Thyroid gland (tissue), 4 donors: ENCODE measurements around the gene MXD4. TPM values are rescaled to one million over a fixed set of nuclear protein-coding genes. Genes with fewer than 3 reads are reported as not detected.
"Not testable (repeated sequence)": the region's sequence is repeated elsewhere in the genome, so short reads cannot be mapped to it uniquely, and the experiment has no call there.

Experiments
- DNase-seq, 2 donors: peaks; one replicate each; pipeline ENCODE4 v3.0.0-alpha.2; 2019
- H3K27ac ChIP-seq, 3 donors: fragments of 200-600 bp; sonication (generic); 1 replicate in 2 of 3; 2 replicates in 1 of 3; pipeline ENCODE4 v1.5.1; 2016 to 2019; ENCODE audit warnings: mild to moderate bottlenecking in 1 of 3, moderate library complexity in 1 of 3
- H3K27me3 ChIP-seq: fragments of 200-600 bp; sonication (generic); one replicate; pipeline ENCODE4 v1.5.1; 2019
- H3K36me3 ChIP-seq, 2 donors: fragments of 200-600 bp; sonication (generic); one replicate each; pipeline ENCODE4 v1.5.1; 2016 to 2019
- H3K4me1 ChIP-seq, 2 donors: fragments of 200-600 bp; sonication (generic); one replicate each; pipeline ENCODE4 v1.5.1; 2017 to 2019
- H3K4me3 ChIP-seq, 3 donors: fragments of 200-600 bp; sonication (generic); replicated peaks in 1 of 3; 1 replicate in 2 of 3; 2 replicates in 1 of 3; pipeline ENCODE4 v1.5.1; 2016; ENCODE audit warnings: mild to moderate bottlenecking in 1 of 3
- H3K9me3 ChIP-seq: fragments of 200-600 bp; sonication (generic); one replicate; pipeline ENCODE4 v1.5.1; 2017
- CTCF ChIP-seq, 6 experiments: fragments of 200-600 bp in 3 of 6; fragments of 450-650 bp in 3 of 6; sonication (generic) in 3 of 6; IDR thresholded peaks; one replicate each; pipeline ENCODE4 v1.5.1; 2016 to 2019; ENCODE audit warnings: antibody characterized with exemption in 6 of 6, mild to moderate bottlenecking in 2 of 6, inconsistent platforms in 1 of 6, moderate library complexity in 1 of 6
- POLR2A ChIP-seq, 2 donors: fragments of 450-650 bp; IDR thresholded peaks; one replicate each; pipeline ENCODE4 v1.6.1; 2017; ENCODE audit warnings: antibody characterized with exemption in 2 of 2, mild to moderate bottlenecking in 2 of 2, moderate library complexity in 1 of 2
- WGBS, 2 donors: methylation state at CpG; one replicate each; pipeline ENCODE4 v1.1.5; 2017; 5-methylcytosine and 5-hydroxymethylcytosine counted together
- intact Hi-C: fragments of 100-400 bp; cut with DNase I; formaldehyde crosslinking; loops from one replicate; pipeline ENCODE4 v1.15.1; 2023
- total RNA-seq, 4 donors: library from RNA; depleted of rRNA; stranded (reverse); fragments of >200 nt; gene quantifications; one replicate each; pipeline ENCODE4 v1.2.3, GENCODE V29; 2016

The MXD4 gene
- total RNA-seq, 4 donors from 2014 or later: 48.1 to 102 (median 61.9) TPM

GRCh38 chr4:2275546-2276251 lies 13.8 kb upstream of the MXD4 start:
- no peak for DNase-seq
- no peaks in the 10 kb centered on the region for H3K36me3 ChIP-seq

GRCh38 chr4:2275044-2275397 lies 13.1 kb upstream of the MXD4 start:
- H3K4me3 ChIP-seq, H3K27me3 ChIP-seq, H3K36me3 ChIP-seq, H3K4me1 ChIP-seq, H3K27ac ChIP-seq, H3K9me3 ChIP-seq, intact Hi-C loops, DNase-seq: not testable (repeated sequence)
- WGBS, 2 donors: 94 to 96% methylated on average over 9 to 10 of the region's 10 CpGs

More at GRCh38 chr4:2275546-2276251, 13.8 kb upstream of the MXD4 start:
- intact Hi-C loops: no loop called here
- Histone ChIP-seq H3K4me1 (no peaks in the 10 kb centered on the region), H3K27me3 (no peaks in the 10 kb centered on the region), H3K27ac (no peak overlapping the region), H3K4me3 (no peak overlapping the region), H3K9me3 (no peaks in the 10 kb centered on the region)
- TF ChIP-seq CTCF (IDR thresholded peaks at IDR 0.05) (no peak), POLR2A (IDR thresholded peaks at IDR 0.05) (no peak)
- 94 to 97% methylated on average over 41 to 44 of the region's 44 CpGs for WGBS, 2 donors

GRCh38 chr4:2274320-2275043 lies 12.6 kb upstream of the MXD4 start:
- Histone ChIP-seq H3K27me3 (no peaks in the 10 kb centered on the region), H3K27ac (no peak overlapping the region), H3K4me1 (no peaks in the 10 kb centered on the region), H3K9me3 (no peaks in the 10 kb centered on the region), H3K36me3 (no peaks in the 10 kb centered on the region), H3K4me3 (no peak overlapping the region)
- intact Hi-C loops: no loop called here
- no peak for TF ChIP-seq POLR2A (IDR thresholded peaks at IDR 0.05)
- TF ChIP-seq CTCF (IDR thresholded peaks at IDR 0.05): no peak
- DNase-seq: no peak
- 85% methylated on average over 20 to 21 of the region's 21 CpGs for WGBS, 2 donors

- H3K4me3 ChIP-seq: no peak overlapping the region
- no peak overlapping the region for H3K27ac ChIP-seq
- H3K4me1 ChIP-seq: no peaks in the 10 kb centered on the region
- intact Hi-C loops: no loop called here
- TF ChIP-seq POLR2A (IDR thresholded peaks at IDR 0.05): no peak
- H3K36me3 ChIP-seq: no peaks in the 10 kb centered on the region
- no peaks in the 10 kb centered on the region for H3K27me3 ChIP-seq
- 85 to 88% methylated on average over 20 to 23 of the region's 24 CpGs for WGBS, 2 donors
- DNase-seq: no peak
- H3K9me3 ChIP-seq: no peaks in the 10 kb centered on the region
Observed at GRCh38 chr4:2273657-2274319, 11.9 kb upstream of the MXD4 start.

GRCh38 chr4:2273221-2273620 lies 11.3 kb upstream of the MXD4 start:
- no peaks in the 10 kb centered on the region for H3K4me1 ChIP-seq
- 81 to 83% methylated on average over 15 of the region's 15 CpGs for WGBS, 2 donors
- intact Hi-C loops: no loop called here
- no peak for TF ChIP-seq POLR2A (IDR thresholded peaks at IDR 0.05)
- TF ChIP-seq CTCF (IDR thresholded peaks at IDR 0.05): no peak
- H3K36me3 ChIP-seq: no peaks in the 10 kb centered on the region
- no peaks in the 10 kb centered on the region for H3K27me3 ChIP-seq
- no peak for DNase-seq
- H3K9me3 ChIP-seq: no peaks in the 10 kb centered on the region
- H3K4me3 ChIP-seq: no peak overlapping the region
- no peak overlapping the region for H3K27ac ChIP-seq

- TF ChIP-seq CTCF (IDR thresholded peaks at IDR 0.05) (no peak), POLR2A (IDR thresholded peaks at IDR 0.05) (no peak)
- Histone ChIP-seq H3K36me3 (no peaks in the 10 kb centered on the region), H3K4me1 (no peaks in the 10 kb centered on the region), H3K27me3 (no peaks in the 10 kb centered on the region), H3K4me3 (no peak overlapping the region), H3K9me3 (no peaks in the 10 kb centered on the region), H3K27ac (no peak overlapping the region)
- WGBS, 2 donors: 83 to 91% methylated on average over 4 to 5 of the region's 6 CpGs
- no peak for DNase-seq
- intact Hi-C loops: no loop called here
Observed at GRCh38 chr4:2272828-2273120, 10.9 kb upstream of the MXD4 start.
